Measurements from ENCODE around the gene CCDC192.
"Not testable (repeated sequence)": the region's sequence is repeated elsewhere in the genome, so short reads cannot be mapped to it uniquely, and the experiment has no call there.

CCDC192 gene

GRCh38 chr5:127766676-127767335 lies 63.6 kb downstream of the CCDC192 start:
- no peak for DNase-seq (ENCODE audit: low spot score)

DNA sequence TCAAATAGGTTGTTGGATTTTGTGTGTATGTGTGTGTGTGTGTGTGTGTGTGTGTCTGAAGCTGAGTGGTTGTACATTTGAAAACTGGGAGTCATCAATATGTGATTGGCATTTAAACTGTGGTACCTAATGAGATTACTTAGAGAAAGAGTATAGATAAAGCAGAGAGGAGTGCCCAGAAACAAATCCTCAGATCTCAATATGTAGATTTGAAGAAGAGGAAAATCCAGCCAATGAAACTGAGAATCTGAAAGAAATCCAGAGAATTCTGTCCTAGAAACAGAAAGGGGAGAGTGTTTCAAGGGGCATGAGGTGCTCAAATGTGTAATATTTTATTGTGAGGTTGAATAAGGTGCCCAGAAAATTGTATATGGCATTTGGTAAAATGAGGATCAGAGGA lies 66.2 kb downstream of the CCDC192 start:
- DNase-seq (ENCODE audit: low spot score) = no peak

GRCh38 chr5:127770272-127770671 lies 67.1 kb downstream of the CCDC192 start:
- no peak for DNase-seq (ENCODE audit: low spot score)

GRCh38 chr5:127772531-127772930 lies 69.3 kb downstream of the CCDC192 start:
- no peak for DNase-seq (ENCODE audit: low spot score)

DNA sequence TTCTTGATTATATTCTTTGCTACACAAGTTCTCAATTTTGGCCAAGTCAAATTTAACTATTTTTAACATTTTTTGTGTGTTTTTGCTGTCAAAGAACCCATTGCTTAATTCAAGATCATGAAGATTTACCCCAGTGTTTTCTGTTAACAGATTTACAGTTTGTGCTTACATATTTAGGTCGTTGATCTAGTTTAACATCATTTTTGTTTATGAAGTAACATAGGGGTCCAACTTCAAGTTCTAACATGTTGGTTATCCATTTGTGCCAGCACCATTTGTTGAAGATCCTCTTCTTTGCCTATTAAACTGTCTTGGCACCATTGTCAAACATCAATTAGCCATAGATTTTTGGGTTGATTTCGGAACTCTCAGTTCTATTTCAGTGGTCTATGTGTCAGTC lies 71.0 kb downstream of the CCDC192 start:
- no peak for DNase-seq (ENCODE audit: low spot score)

DNA sequence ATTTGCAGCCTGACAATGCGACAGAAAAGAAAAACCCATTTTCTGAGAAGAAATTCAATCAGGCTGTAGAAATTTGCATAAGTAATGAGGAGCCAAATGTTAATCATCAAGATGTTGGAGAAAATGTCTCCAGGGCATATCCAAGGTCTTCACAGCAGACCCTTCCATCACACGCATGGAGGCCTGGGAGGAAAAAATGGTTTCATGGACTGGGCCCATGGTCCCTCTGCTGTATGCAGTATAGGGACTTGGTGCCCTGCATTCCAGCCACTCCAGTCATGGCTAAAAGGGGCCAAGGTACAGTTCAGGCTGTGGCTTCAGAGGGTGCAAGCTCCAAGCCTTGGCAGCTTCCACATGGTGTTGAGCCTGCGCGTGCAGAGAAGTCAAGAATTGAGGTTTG lies 73.3 kb downstream of the CCDC192 start:
- no peak for DNase-seq (ENCODE audit: low spot score)

DNA sequence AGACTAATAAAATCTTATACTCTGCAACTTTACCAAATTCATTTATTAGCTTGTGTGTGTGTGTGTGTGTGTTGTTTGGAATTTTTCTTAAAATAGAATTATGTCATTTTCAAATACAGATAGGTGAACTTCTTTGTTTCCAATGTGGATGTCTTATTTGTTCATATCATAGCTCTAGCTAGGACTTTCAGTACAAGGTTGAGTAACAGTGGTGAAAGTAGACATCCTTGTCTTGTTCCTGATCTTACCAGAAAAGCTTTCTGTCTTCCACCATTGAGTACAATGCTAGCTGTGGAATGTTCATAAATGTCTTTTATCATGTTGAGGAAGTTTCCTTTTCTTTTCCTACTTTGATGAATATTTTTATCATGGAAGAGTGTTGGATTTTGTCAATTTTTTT lies 74.8 kb downstream of the CCDC192 start:
- no peak for DNase-seq (ENCODE audit: low spot score)

- not testable (repeated sequence) for DNase-seq (ENCODE audit: low spot score)
Observed at GRCh38 chr5:127782450-127782849, 79.3 kb downstream of the CCDC192 start.

DNA sequence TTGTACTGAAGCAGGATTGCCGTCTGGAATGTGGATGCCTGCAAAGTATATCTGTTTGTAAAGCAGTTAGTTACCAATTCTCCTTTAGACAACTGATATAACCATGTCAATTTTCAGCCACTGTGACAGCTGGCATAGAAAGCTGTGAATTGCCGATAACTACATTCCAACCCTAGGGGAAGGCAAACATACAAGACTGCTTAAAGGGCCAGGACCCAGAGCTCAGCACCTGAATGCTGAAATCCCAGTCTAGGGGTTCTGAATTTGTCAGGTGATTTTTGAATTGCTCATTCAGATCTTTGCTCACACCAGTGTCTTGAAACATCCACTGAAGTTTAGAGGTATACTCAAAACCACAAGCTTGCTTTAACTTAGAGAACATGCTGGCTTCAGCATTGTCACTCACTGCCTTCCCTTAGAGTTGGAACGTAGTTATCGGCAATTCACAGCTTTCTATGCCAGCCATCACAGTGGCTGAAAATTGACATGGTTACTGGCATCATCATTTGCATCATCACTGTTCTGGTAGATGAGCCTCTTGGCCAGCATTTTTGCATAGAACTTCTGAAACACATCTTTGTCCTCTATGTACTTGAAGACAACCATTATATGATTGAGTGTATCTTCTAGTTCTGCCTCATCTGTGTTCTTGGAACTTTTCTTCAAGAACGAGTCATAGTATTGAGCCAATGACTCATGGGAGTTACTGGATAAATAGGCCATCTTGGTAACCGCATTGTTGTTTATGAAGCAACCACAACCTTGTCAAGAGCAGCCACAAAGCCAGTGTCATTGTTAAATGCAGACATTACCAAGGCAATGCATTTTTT lies 82.1 kb downstream of the CCDC192 start:
- no peak for DNase-seq (ENCODE audit: low spot score)

DNA sequence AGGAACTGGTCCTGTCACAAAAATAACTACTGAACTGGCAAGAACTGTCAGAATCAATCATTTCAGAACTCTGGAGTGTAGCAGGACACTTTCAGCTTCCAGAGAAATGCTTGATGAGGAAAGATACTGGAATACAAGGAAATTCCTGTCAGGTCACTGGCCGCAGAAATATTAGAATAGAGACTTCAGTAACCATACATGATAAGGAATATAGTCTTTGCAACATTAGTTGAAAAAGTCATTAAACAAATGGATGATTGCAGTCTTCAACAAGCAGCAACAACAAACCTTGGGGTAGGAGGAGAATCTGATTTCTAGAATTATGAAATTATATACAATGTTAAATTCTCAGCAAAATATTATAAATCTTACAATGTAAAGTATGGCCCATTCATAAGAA lies 88.2 kb downstream of the CCDC192 start:
- no peak for DNase-seq (ENCODE audit: low spot score)

DNA sequence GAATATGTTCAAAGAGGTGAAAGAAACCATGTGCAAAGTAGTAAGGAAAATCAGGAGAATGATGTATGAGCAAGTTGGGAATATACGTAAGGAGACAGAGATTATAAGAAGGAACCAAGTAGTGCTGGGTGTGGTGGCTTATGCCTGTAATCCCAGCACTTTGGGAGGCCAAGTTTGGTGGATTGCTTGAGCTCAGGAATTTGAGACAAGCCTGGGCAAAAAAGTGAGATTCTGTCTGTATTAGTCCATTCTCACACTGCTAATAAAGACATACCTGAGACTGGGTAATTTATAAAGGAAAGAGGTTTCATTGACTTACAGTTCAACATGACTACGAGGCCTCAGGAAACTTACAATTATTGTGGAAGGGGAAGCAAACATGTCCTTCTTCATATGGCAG lies 88.7 kb downstream of the CCDC192 start:
- not testable (repeated sequence) for DNase-seq (ENCODE audit: low spot score)

DNA sequence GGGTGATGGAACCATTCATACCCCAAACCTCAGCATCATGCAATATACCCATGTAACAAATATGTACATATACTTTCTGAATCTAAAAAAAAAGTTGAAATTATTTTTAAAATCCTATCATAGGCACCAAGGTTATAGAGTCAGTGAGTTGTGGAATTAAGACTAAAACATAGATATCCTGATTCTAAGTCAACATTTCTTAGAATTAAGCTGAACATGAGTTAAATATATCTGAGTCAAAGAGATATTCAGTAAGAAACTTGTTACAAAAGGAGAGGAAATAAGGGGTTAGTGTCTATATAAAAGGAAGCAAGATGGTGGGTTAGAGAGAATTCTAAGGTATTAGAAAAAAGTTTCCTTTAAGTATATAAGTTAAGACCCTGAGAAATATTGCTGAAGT lies 89.9 kb downstream of the CCDC192 start:
- no peak for DNase-seq (ENCODE audit: low spot score)

DNA sequence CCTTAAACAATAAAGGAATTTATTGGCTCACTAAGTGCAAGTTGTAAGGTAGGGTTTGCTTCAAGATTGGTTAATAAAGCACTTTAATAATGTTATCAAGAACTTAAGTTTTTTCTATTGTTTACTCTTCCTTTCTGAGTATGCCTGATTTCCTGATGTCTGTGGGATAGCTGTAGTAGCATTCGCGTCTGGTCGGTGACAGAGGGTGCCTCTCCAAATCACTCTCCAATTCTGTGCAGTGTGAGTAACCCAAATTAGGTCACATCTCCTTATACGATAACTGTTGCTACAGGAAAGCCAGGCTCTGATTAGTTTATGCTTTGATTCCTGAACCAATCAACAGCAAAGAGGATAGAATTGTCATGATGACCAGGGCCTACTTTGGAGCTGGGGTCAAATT lies 90.7 kb downstream of the CCDC192 start:
- DNase-seq (ENCODE audit: low spot score) = no peak

- no peak for DNase-seq (ENCODE audit: low spot score)
Observed at GRCh38 chr5:127796211-127796610, 93.0 kb downstream of the CCDC192 start.

- DNase-seq (ENCODE audit: low spot score) = no peak
Observed at GRCh38 chr5:127799293-127799905, 96.2 kb downstream of the CCDC192 start.

GRCh38 chr5:127801751-127802476 lies 98.7 kb downstream of the CCDC192 start:
- DNase-seq (ENCODE audit: low spot score) = no peak

DNA sequence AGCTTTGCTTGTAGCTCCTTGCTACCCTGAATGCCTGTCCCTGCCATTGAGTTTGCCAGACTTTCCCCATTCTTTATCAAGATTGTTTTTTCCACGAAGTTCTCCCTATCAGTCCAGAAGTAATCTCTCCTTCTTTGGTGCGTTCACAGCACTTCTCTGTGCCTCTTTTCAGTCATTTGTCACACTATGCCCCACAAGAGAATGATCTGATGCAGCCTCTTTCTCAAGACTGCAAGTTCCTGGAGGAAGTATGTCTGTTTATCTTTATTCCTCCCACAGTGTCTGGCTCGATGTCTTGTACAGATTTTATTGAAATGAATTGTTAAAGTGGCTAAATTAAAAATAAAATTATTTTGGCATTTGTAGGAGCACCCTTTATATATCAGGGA lies 99.3 kb downstream of the CCDC192 start:
- DNase-seq (ENCODE audit: low spot score) = no peak

DNA sequence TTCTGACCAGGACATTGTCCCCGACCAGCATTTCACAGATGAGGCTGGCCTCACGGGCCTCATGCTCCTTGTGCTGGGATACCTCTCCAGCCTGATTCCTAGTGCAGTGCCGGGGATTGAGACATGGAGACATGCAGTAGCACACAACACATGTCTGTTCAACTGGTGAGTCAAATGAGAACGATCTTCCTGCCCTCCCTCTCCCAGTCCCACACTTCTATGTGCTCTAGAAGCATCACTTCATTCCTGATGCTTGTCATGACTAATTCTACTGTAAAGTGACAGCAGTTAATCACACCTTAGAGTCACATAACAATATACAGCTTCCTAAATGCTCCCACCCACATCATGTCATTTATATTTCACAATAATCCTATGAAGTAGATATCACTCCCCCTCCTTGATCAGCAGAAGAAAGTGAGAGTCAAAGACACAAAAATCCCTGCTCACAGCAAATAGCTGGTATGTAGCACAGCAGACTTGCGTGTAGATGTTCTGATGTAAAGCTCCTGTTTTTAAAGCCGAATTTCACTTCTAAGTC lies 101.8 kb downstream of the CCDC192 start:
- no peak for DNase-seq (ENCODE audit: low spot score)

DNA sequence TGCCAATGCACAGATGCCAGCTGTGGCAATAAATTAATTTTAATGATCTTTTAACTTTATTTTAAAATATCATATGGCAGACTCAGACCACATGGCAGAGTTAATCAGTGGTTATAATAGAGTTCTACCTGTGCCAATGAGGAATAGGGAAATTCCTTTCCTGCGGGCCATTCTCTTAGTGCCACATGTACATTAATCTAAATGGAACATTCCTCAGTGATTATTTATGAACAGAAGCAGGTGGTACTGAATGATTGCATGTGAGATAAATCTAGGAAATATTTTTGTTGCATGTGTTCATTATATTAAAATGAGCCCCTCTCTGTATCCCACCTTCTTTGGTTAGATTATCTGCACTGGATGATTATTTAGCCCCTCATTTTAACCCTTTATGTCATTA lies 102.3 kb downstream of the CCDC192 start:
- no peak for DNase-seq (ENCODE audit: low spot score)

DNA sequence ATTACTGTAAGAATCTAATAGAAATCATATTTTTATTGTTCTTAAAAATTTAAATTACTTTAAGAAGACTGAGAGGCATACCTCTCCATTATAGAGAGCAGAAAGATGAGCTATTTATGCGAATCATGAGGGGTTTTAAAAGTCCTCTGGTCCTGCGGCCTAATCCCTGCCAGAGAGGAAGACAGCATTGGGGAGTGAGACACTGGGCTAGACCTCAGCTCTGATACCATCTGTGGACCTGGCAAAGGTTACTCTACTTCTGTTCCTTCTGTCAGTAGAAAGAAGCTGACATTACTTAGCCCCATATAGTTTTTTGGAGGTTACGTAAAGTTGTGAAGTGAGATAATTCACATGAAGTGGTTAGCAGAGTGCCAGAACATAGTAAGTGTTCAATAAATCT lies 103.6 kb downstream of the CCDC192 start:
- DNase-seq (ENCODE audit: low spot score) = no peak

GRCh38 chr5:127809533-127809932 lies 106.3 kb downstream of the CCDC192 start:
- no peak for DNase-seq (ENCODE audit: low spot score)

- DNase-seq (ENCODE audit: low spot score) = peak; percentile 14
Observed at GRCh38 chr5:127810017-127810416, 106.8 kb downstream of the CCDC192 start.

Measured in Ammon's horn (tissue), 1 donor.